Astrocyte (in vitro differentiated cells and primary cell): ENCODE measurements around the gene DCAF7. TPM values are rescaled to one million over a fixed set of nuclear protein-coding genes. Genes with fewer than 3 reads are reported as not detected.

Experiments
- DNase-seq: peaks from one replicate; pipeline ENCODE4 v3.0.0-alpha.2; 2010; ENCODE audit warnings: low read depth
- FAIRE-seq: peaks from 2 replicates; lab custom pipeline; 2011; peaks lifted over from hg19 to GRCh38; lab: Jason Lieb, UNC
- H2AFZ ChIP-seq: 2 replicates; pipeline ENCODE4 v1.6.0; 2012; ENCODE audit warnings: low read depth, low read length, inconsistent platforms
- H3K27ac ChIP-seq: 2 replicates; pipeline ENCODE4 v1.5.1; 2011; ENCODE audit warnings: low read depth, low read length, inconsistent platforms
- H3K27me3 ChIP-seq: 2 replicates; pipeline ENCODE4 v1.6.0; 2011; ENCODE audit warnings: low read length, inconsistent platforms; ENCODE audit not compliant: insufficient read depth
- H3K36me3 ChIP-seq: 2 replicates; pipeline ENCODE4 v1.5.1; 2011; ENCODE audit warnings: low read length, inconsistent platforms; ENCODE audit not compliant: insufficient read depth
- H3K4me1 ChIP-seq: 2 replicates; pipeline ENCODE4 v1.5.1; 2011; ENCODE audit warnings: low read length, inconsistent platforms; ENCODE audit not compliant: insufficient read depth
- H3K4me2 ChIP-seq: 2 replicates; pipeline ENCODE4 v1.6.0; 2012; ENCODE audit warnings: low read length, inconsistent platforms
- H3K4me3 ChIP-seq: 2 replicates; pipeline ENCODE4 v1.5.1; 2011; ENCODE audit warnings: low read depth, mild to moderate bottlenecking, low read length, inconsistent platforms; ENCODE audit not compliant: insufficient read depth
- H3K79me2 ChIP-seq: 2 replicates; pipeline ENCODE4 v1.6.0; 2012; ENCODE audit warnings: mild to moderate bottlenecking, low read length, inconsistent platforms; ENCODE audit not compliant: insufficient read depth
- H3K9ac ChIP-seq: 2 replicates; pipeline ENCODE4 v1.6.0; 2012; ENCODE audit warnings: mild to moderate bottlenecking, low read length, inconsistent platforms
- H3K9me3 ChIP-seq: 2 replicates; pipeline ENCODE4 v1.5.1; 2012; ENCODE audit warnings: low read depth, mild to moderate bottlenecking, low read length, inconsistent platforms; ENCODE audit not compliant: insufficient read depth
- H4K20me1 ChIP-seq: 2 replicates; pipeline ENCODE4 v1.6.0; 2012; ENCODE audit warnings: low read length, inconsistent platforms; ENCODE audit not compliant: insufficient read depth
- H3K27ac Mint-ChIP-seq: one replicate; pipeline ENCODE4 v1.8.0; 2021; ENCODE audit warnings: mild to moderate bottlenecking, mixed read lengths; ENCODE audit not compliant: unreplicated experiment
- H3K27me3 Mint-ChIP-seq: one replicate; pipeline ENCODE4 v1.8.0; 2021; ENCODE audit warnings: low read depth, mixed read lengths; ENCODE audit not compliant: unreplicated experiment
- H3K36me3 Mint-ChIP-seq: one replicate; pipeline ENCODE4 v1.8.0; 2021; ENCODE audit warnings: low read depth, mixed read lengths; ENCODE audit not compliant: unreplicated experiment
- H3K4me1 Mint-ChIP-seq: one replicate; pipeline ENCODE4 v1.8.0; 2021; ENCODE audit warnings: low read depth, mixed read lengths; ENCODE audit not compliant: unreplicated experiment
- H3K4me3 Mint-ChIP-seq: one replicate; pipeline ENCODE4 v1.8.0; 2021; ENCODE audit warnings: mild to moderate bottlenecking, moderate library complexity, mixed read lengths; ENCODE audit not compliant: unreplicated experiment
- H3K9me3 Mint-ChIP-seq: one replicate; pipeline ENCODE4 v1.8.0; 2021; ENCODE audit warnings: mild to moderate bottlenecking, mixed read lengths; ENCODE audit not compliant: unreplicated experiment
- CTCF ChIP-seq: IDR thresholded peaks from 2 replicates; pipeline ENCODE4 v1.5.1; 2011; ENCODE audit warnings: low read depth, mild to moderate bottlenecking, inconsistent platforms, low read length, moderate library complexity; ENCODE audit not compliant: insufficient read depth
- EZH2 ChIP-seq: IDR thresholded peaks from 2 replicates; pipeline ENCODE4 v1.6.1; 2012; ENCODE audit warnings: mild to moderate bottlenecking, low read length, inconsistent platforms; ENCODE audit not compliant: insufficient read depth
- total RNA-seq: library from RNA; stranded (reverse); gene quantifications from 2 replicates; pipeline ENCODE4 v1.2.1, GENCODE V29; 2021

Gene DCAF7
- total RNA-seq, 1 donor from 2014 or later = 84.2 TPM

DNA sequence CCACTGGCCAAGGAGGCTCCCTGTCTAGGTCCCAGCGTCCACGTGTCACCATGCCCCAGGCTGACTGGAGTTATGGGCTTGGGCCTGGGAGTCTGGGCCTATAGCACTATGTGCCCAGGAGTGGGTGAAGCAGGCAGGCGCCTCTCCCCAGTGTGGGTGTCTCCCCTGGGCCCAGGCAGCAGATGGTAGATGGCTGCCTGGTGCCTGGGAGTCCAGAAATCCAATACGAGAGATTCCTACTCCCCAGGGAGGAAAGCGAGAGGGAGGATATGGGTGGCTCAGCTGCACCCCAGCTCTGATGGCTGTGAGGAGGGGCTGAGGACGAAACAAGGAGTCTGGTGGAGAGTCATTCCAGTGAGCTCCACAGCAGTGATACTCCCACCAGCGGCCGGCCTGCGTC is 22.1 kb upstream of the DCAF7 start:
- no peaks in the 10 kb centered on the region for H3K36me3 Mint-ChIP-seq
- no peak overlapping the region for H3K4me3 Mint-ChIP-seq
- H3K4me1 Mint-ChIP-seq = no peaks in the 10 kb centered on the region
- no peak for DNase-seq
- peaks cover 2% of the 10 kb centered on the region for H3K9me3 Mint-ChIP-seq
- Histone ChIP-seq H3K4me2 (no peak overlapping the region), H3K9ac (no peak overlapping the region), H3K36me3 (no peaks in the 10 kb centered on the region), H2AFZ (no peak overlapping the region), H3K4me3 (no peak overlapping the region), H3K79me2 (no peaks in the 10 kb centered on the region), H4K20me1 (peaks cover 2% of the 10 kb centered on the region), H3K9me3 (no peaks in the 10 kb centered on the region), H3K4me1 (peaks cover 3% of the 10 kb centered on the region), H3K27me3 (peaks cover 31% of the 10 kb centered on the region), H3K27ac (no peak overlapping the region)
- peaks cover 50% of the 10 kb centered on the region for H3K27me3 Mint-ChIP-seq
- no peak overlapping the region for H3K27ac Mint-ChIP-seq
- TF ChIP-seq EZH2 (no peak), CTCF (no peak)
- no peak for FAIRE-seq

DNA sequence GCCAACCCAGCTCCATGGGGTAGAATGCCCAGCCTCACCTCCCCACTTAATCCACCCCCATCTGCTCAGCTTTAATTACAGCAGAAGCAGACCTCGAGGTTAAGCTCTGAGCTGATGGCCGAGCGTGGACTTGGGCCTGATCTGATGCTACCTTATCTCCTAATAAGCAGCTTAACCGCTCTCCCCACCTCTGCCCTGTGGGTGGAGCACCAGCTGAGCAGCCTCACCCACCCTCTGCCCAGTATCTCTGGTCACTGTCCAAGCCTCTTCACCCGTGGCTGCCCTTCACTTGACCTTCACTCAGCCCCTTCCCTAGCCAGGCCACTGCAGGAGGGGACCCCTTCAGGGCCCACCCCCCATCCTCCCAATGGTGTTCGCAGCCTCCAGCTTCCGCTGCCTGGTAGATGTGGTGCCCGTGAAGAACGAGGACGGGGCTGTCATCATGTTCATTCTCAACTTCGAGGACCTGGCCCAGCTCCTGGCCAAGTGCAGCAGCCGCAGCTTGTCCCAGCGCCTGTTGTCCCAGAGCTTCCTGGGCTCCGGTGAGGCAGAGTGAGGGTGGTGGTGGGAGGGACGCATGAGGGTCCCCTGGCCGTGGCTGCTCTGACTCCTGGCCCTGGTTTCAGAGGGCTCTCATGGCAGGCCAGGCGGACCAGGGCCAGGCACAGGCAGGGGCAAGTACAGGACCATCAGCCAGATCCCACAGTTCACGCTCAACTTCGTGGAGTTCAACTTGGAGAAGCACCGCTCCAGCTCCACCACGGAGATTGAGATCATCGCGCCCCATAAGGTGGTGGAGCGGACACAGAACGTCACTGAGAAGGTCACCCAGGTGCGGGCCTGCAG is 20.3 kb upstream of the DCAF7 start:
- no peak for FAIRE-seq
- H3K9ac ChIP-seq = no peak overlapping the region
- peaks cover 2% of the 10 kb centered on the region for H4K20me1 ChIP-seq
- H3K9me3 Mint-ChIP-seq = no peaks in the 10 kb centered on the region
- no peaks in the 10 kb centered on the region for H3K36me3 Mint-ChIP-seq
- H3K36me3 ChIP-seq = no peaks in the 10 kb centered on the region
- H3K27ac ChIP-seq = no peak overlapping the region
- no peak overlapping the region for H3K4me3 Mint-ChIP-seq
- H3K4me3 ChIP-seq = no peak overlapping the region
- peaks cover 46% of the 10 kb centered on the region for H3K27me3 Mint-ChIP-seq
- H2AFZ ChIP-seq = no peak overlapping the region
- no peak overlapping the region for H3K27ac Mint-ChIP-seq
- no peak for DNase-seq
- H3K4me1 ChIP-seq = no peaks in the 10 kb centered on the region
- no peaks in the 10 kb centered on the region for H3K79me2 ChIP-seq
- H3K9me3 ChIP-seq = no peaks in the 10 kb centered on the region
- TF ChIP-seq CTCF = no peak
- TF ChIP-seq EZH2 = no peak
- H3K4me2 ChIP-seq = no peak overlapping the region
- no peaks in the 10 kb centered on the region for H3K4me1 Mint-ChIP-seq
- peaks cover 24% of the 10 kb centered on the region for H3K27me3 ChIP-seq

GRCh38 chr17:63530557-63531021 is 19.7 kb upstream of the DCAF7 start:
- no peaks in the 10 kb centered on the region for H3K36me3 Mint-ChIP-seq
- H3K27me3 ChIP-seq = peaks cover 17% of the 10 kb centered on the region
- no peak overlapping the region for H3K4me3 ChIP-seq
- no peaks in the 10 kb centered on the region for H3K4me1 ChIP-seq
- no peak overlapping the region for H3K27ac ChIP-seq
- H3K4me3 Mint-ChIP-seq = no peak overlapping the region
- no peak overlapping the region for H3K27ac Mint-ChIP-seq
- no peaks in the 10 kb centered on the region for H3K9me3 ChIP-seq
- H3K79me2 ChIP-seq = no peaks in the 10 kb centered on the region
- H3K9ac ChIP-seq = no peak overlapping the region
- no peaks in the 10 kb centered on the region for H3K36me3 ChIP-seq
- TF ChIP-seq CTCF = no peak
- no peak for TF ChIP-seq EZH2
- no peak for DNase-seq
- no peaks in the 10 kb centered on the region for H3K4me1 Mint-ChIP-seq
- peaks cover 46% of the 10 kb centered on the region for H3K27me3 Mint-ChIP-seq
- H4K20me1 ChIP-seq = no peaks in the 10 kb centered on the region
- H2AFZ ChIP-seq = no peak overlapping the region
- FAIRE-seq = no peak
- H3K4me2 ChIP-seq = no peak overlapping the region
- H3K9me3 Mint-ChIP-seq = no peaks in the 10 kb centered on the region
